Measurements from ENCODE around the gene RGS17.

RGS17 gene

GRCh38 chr6:153048631-153049030, 82.5 kb downstream of the RGS17 start:
- no peak overlapping the region for H3K27ac ChIP-seq (ENCODE audit: low read length)
- H3K4me1 ChIP-seq (ENCODE audit: control insufficient read depth, low read depth, low read length): peaks cover 8% of the 10 kb centered on the region
- no peaks in the 10 kb centered on the region for H3K36me3 ChIP-seq (ENCODE audit: control insufficient read depth, low read depth, low read length)
- no peaks in the 10 kb centered on the region for H3K27me3 ChIP-seq (ENCODE audit: control insufficient read depth, insufficient read depth, low read length)
- H3K4me3 ChIP-seq (ENCODE audit: low read length): no peak overlapping the region
- H3K9me3 ChIP-seq (ENCODE audit: control insufficient read depth, low read depth, low read length): no peaks in the 10 kb centered on the region
- H3K9ac ChIP-seq (ENCODE audit: low read length): no peak overlapping the region

GRCh38 chr6:153047386-153047785, 83.7 kb downstream of the RGS17 start:
- Histone ChIP-seq H3K27me3 (ENCODE audit: control insufficient read depth, insufficient read depth, low read length) (no peaks in the 10 kb centered on the region), H3K4me1 (ENCODE audit: control insufficient read depth, low read depth, low read length) (peaks cover 8% of the 10 kb centered on the region), H3K4me3 (ENCODE audit: low read length) (no peak overlapping the region), H3K36me3 (ENCODE audit: control insufficient read depth, low read depth, low read length) (no peaks in the 10 kb centered on the region), H3K9ac (ENCODE audit: low read length) (no peak overlapping the region), H3K9me3 (ENCODE audit: control insufficient read depth, low read depth, low read length) (no peaks in the 10 kb centered on the region), H3K27ac (ENCODE audit: low read length) (no peak overlapping the region)

- Histone ChIP-seq H3K27me3 (ENCODE audit: control insufficient read depth, insufficient read depth, low read length) (no peaks in the 10 kb centered on the region), H3K27ac (ENCODE audit: low read length) (no peak overlapping the region), H3K9me3 (ENCODE audit: control insufficient read depth, low read depth, low read length) (no peaks in the 10 kb centered on the region), H3K4me3 (ENCODE audit: low read length) (no peak overlapping the region), H3K4me1 (ENCODE audit: control insufficient read depth, low read depth, low read length) (peaks cover 8% of the 10 kb centered on the region), H3K36me3 (ENCODE audit: control insufficient read depth, low read depth, low read length) (no peaks in the 10 kb centered on the region), H3K9ac (ENCODE audit: low read length) (no peak overlapping the region)
Observed at GRCh38 chr6:153045271-153045670, 85.8 kb downstream of the RGS17 start.

GRCh38 chr6:153044295-153044694, 86.8 kb downstream of the RGS17 start:
- Histone ChIP-seq H3K36me3 (ENCODE audit: control insufficient read depth, low read depth, low read length) (no peaks in the 10 kb centered on the region), H3K9ac (ENCODE audit: low read length) (no peak overlapping the region), H3K9me3 (ENCODE audit: control insufficient read depth, low read depth, low read length) (no peaks in the 10 kb centered on the region), H3K4me1 (ENCODE audit: control insufficient read depth, low read depth, low read length) (peaks cover 8% of the 10 kb centered on the region), H3K4me3 (ENCODE audit: low read length) (no peak overlapping the region), H3K27me3 (ENCODE audit: control insufficient read depth, insufficient read depth, low read length) (no peaks in the 10 kb centered on the region), H3K27ac (ENCODE audit: low read length) (no peak overlapping the region)

- Histone ChIP-seq H3K9ac (ENCODE audit: low read length) (no peak overlapping the region), H3K36me3 (ENCODE audit: control insufficient read depth, low read depth, low read length) (no peaks in the 10 kb centered on the region), H3K4me1 (ENCODE audit: control insufficient read depth, low read depth, low read length) (peaks cover 8% of the 10 kb centered on the region), H3K4me3 (ENCODE audit: low read length) (no peak overlapping the region), H3K9me3 (ENCODE audit: control insufficient read depth, low read depth, low read length) (no peaks in the 10 kb centered on the region), H3K27me3 (ENCODE audit: control insufficient read depth, insufficient read depth, low read length) (no peaks in the 10 kb centered on the region), H3K27ac (ENCODE audit: low read length) (no peak overlapping the region)
Observed at GRCh38 chr6:153043719-153044118, 87.4 kb downstream of the RGS17 start.

- no peak overlapping the region for H3K27ac ChIP-seq (ENCODE audit: low read length)
- H3K27me3 ChIP-seq (ENCODE audit: control insufficient read depth, insufficient read depth, low read length): no peaks in the 10 kb centered on the region
- H3K4me3 ChIP-seq (ENCODE audit: low read length): no peak overlapping the region
- no peaks in the 10 kb centered on the region for H3K36me3 ChIP-seq (ENCODE audit: control insufficient read depth, low read depth, low read length)
- no peaks in the 10 kb centered on the region for H3K9me3 ChIP-seq (ENCODE audit: control insufficient read depth, low read depth, low read length)
- no peaks in the 10 kb centered on the region for H3K4me1 ChIP-seq (ENCODE audit: control insufficient read depth, low read depth, low read length)
- H3K9ac ChIP-seq (ENCODE audit: low read length): no peak overlapping the region
Observed at GRCh38 chr6:153038378-153039057, 92.6 kb downstream of the RGS17 start.

GRCh38 chr6:153034139-153034538, 96.9 kb downstream of the RGS17 start:
- Histone ChIP-seq H3K27ac (ENCODE audit: low read length) (no peak overlapping the region), H3K36me3 (ENCODE audit: control insufficient read depth, low read depth, low read length) (no peaks in the 10 kb centered on the region), H3K4me3 (ENCODE audit: low read length) (no peak overlapping the region), H3K9ac (ENCODE audit: low read length) (no peak overlapping the region), H3K4me1 (ENCODE audit: control insufficient read depth, low read depth, low read length) (no peaks in the 10 kb centered on the region), H3K9me3 (ENCODE audit: control insufficient read depth, low read depth, low read length) (no peaks in the 10 kb centered on the region), H3K27me3 (ENCODE audit: control insufficient read depth, insufficient read depth, low read length) (no peaks in the 10 kb centered on the region)

- H3K4me1 ChIP-seq (ENCODE audit: control insufficient read depth, low read depth, low read length): no peaks in the 10 kb centered on the region
- no peaks in the 10 kb centered on the region for H3K9me3 ChIP-seq (ENCODE audit: control insufficient read depth, low read depth, low read length)
- no peak overlapping the region for H3K9ac ChIP-seq (ENCODE audit: low read length)
- H3K27me3 ChIP-seq (ENCODE audit: control insufficient read depth, insufficient read depth, low read length): no peaks in the 10 kb centered on the region
- H3K4me3 ChIP-seq (ENCODE audit: low read length): no peak overlapping the region
- H3K27ac ChIP-seq (ENCODE audit: low read length): no peak overlapping the region
- no peaks in the 10 kb centered on the region for H3K36me3 ChIP-seq (ENCODE audit: control insufficient read depth, low read depth, low read length)
Observed at GRCh38 chr6:153032255-153032882, 98.7 kb downstream of the RGS17 start.

GRCh38 chr6:153031335-153031955, 99.6 kb downstream of the RGS17 start:
- Histone ChIP-seq H3K9me3 (ENCODE audit: control insufficient read depth, low read depth, low read length) (no peaks in the 10 kb centered on the region), H3K4me3 (ENCODE audit: low read length) (no peak overlapping the region), H3K4me1 (ENCODE audit: control insufficient read depth, low read depth, low read length) (no peaks in the 10 kb centered on the region), H3K27ac (ENCODE audit: low read length) (no peak overlapping the region), H3K9ac (ENCODE audit: low read length) (no peak overlapping the region), H3K36me3 (ENCODE audit: control insufficient read depth, low read depth, low read length) (no peaks in the 10 kb centered on the region), H3K27me3 (ENCODE audit: control insufficient read depth, insufficient read depth, low read length) (no peaks in the 10 kb centered on the region)

- H3K4me3 ChIP-seq (ENCODE audit: low read length): no peak overlapping the region
- no peak overlapping the region for H3K27ac ChIP-seq (ENCODE audit: low read length)
- H3K27me3 ChIP-seq (ENCODE audit: control insufficient read depth, insufficient read depth, low read length): no peaks in the 10 kb centered on the region
- H3K36me3 ChIP-seq (ENCODE audit: control insufficient read depth, low read depth, low read length): no peaks in the 10 kb centered on the region
- H3K4me1 ChIP-seq (ENCODE audit: control insufficient read depth, low read depth, low read length): no peaks in the 10 kb centered on the region
- H3K9ac ChIP-seq (ENCODE audit: low read length): no peak overlapping the region
- no peaks in the 10 kb centered on the region for H3K9me3 ChIP-seq (ENCODE audit: control insufficient read depth, low read depth, low read length)
Observed at GRCh38 chr6:153028963-153029362, 102.1 kb downstream of the RGS17 start.

- no peak overlapping the region for H3K9ac ChIP-seq (ENCODE audit: low read length)
- H3K27ac ChIP-seq (ENCODE audit: low read length): no peak overlapping the region
- H3K27me3 ChIP-seq (ENCODE audit: control insufficient read depth, insufficient read depth, low read length): no peaks in the 10 kb centered on the region
- no peaks in the 10 kb centered on the region for H3K36me3 ChIP-seq (ENCODE audit: control insufficient read depth, low read depth, low read length)
- H3K4me1 ChIP-seq (ENCODE audit: control insufficient read depth, low read depth, low read length): no peaks in the 10 kb centered on the region
- no peak overlapping the region for H3K4me3 ChIP-seq (ENCODE audit: low read length)
- no peaks in the 10 kb centered on the region for H3K9me3 ChIP-seq (ENCODE audit: control insufficient read depth, low read depth, low read length)
Observed at GRCh38 chr6:153028286-153028685, 102.8 kb downstream of the RGS17 start.

GRCh38 chr6:153027480-153027879, 103.6 kb downstream of the RGS17 start:
- no peak overlapping the region for H3K4me3 ChIP-seq (ENCODE audit: low read length)
- no peaks in the 10 kb centered on the region for H3K36me3 ChIP-seq (ENCODE audit: control insufficient read depth, low read depth, low read length)
- H3K9me3 ChIP-seq (ENCODE audit: control insufficient read depth, low read depth, low read length): no peaks in the 10 kb centered on the region
- H3K4me1 ChIP-seq (ENCODE audit: control insufficient read depth, low read depth, low read length): no peaks in the 10 kb centered on the region
- no peak overlapping the region for H3K9ac ChIP-seq (ENCODE audit: low read length)
- H3K27me3 ChIP-seq (ENCODE audit: control insufficient read depth, insufficient read depth, low read length): no peaks in the 10 kb centered on the region
- H3K27ac ChIP-seq (ENCODE audit: low read length): no peak overlapping the region
